Coronary artery (tissue), 2 donors: ENCODE measurements around the gene LMO2.

Experiments
- DNase-seq: peaks from one replicate; pipeline ENCODE4 v3.0.0-alpha.2; 2017; ENCODE audit warnings: low spot score
- H3K27ac ChIP-seq, 2 donors: fragments of 200-600 bp; sonication (generic); one replicate each; pipeline ENCODE4 v1.5.1; 2016 to 2019
- H3K4me3 ChIP-seq: fragments of 200-600 bp; sonication (generic); 2 replicates; pipeline ENCODE4 v1.5.1; 2016; ENCODE audit warnings: mild to moderate bottlenecking, moderate library complexity
- CTCF ChIP-seq: fragments of 200-600 bp; sonication (generic); IDR thresholded peaks from one replicate; pipeline ENCODE4 v1.5.1; 2019; ENCODE audit warnings: antibody characterized with exemption

The LMO2 gene

GRCh38 chr11:33887886-33888285, 4.0 kb downstream of the LMO2 start:
- no peak for DNase-seq
- no peak overlapping the region for H3K4me3 ChIP-seq
- no peak for TF ChIP-seq CTCF

DNA sequence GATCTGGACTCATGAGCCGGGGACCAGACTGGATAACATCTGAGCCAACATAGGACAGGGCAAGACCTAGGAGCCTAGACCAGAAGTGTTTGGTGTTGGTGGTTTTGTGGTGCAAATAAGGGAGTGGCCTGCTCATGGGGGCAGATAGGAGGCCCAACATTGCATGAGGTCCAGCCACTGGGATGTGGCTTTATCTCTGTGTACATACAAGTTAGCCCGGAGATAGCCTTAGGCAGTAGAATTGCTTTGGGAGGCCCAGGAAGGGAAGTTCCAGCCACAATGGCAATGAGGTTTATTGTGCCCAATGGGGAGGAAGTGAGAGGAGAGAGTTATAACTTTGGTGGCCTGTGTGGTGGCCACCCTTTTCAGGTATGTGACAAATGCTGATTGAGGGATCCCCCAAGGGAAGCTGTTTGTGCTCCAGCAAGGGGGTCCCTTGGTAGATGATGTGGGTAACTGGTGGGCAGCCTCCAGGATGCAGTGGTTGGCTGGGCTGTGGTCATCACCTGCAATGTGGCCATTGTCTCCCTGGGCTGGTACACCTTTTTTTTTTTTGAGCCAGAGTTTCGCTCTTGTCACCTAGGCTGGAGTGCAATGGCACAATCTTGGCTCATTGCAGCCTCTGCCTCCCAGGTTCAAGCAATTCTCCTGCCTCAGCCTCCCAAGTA, 6.4 kb downstream of the LMO2 start:
- no peak for TF ChIP-seq CTCF
- Histone ChIP-seq H3K27ac (no peak overlapping the region), H3K4me3 (no peak overlapping the region)
- DNase-seq, result no peak

More at GRCh38 chr11:33887886-33888285, 4.0 kb downstream of the LMO2 start:
- H3K27ac ChIP-seq, result no peak overlapping the region

DNA sequence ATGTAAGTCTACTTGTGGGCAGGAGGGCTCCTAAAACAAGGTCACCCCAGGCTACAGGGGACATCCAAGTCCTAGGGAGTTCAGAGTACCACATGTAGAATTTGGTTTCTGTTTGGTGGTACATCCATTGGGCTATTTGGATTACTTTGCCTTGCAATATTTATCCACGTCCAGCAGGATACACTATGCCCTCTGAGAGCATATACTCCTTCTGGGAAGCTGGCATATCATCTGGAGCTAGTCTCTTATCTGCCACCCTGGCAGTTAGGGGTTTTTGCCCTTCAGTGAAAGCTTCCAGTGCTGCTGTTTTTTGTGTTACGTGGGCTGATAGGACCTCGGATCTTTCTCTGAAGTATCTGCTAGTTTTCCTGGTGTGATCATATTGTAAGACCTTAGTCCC, 7.3 kb downstream of the LMO2 start:
- DNase-seq, result no peak
- Histone ChIP-seq H3K4me3 (no peak overlapping the region), H3K27ac (no peak overlapping the region)
- TF ChIP-seq CTCF, result no peak

DNA sequence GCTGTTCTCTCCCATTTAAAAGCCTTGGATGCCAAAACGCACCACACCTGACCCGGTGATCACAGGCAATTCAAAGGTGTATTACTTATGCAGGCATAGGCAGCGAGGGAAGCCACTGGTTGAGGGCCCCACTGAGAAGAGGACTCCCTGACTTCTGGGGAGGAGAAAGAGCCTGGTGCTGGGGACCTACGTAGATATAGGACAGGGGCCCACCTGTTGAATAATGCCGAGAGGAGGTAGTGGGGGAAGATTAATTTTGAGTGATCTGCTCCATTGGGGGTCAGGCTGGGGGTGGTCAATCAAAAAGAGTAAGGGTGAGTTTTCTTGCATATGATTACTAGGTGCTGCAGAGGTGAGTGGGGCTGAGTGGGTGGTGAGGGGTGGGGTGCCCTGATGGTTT, 7.8 kb downstream of the LMO2 start:
- Histone ChIP-seq H3K27ac (no peak overlapping the region), H3K4me3 (no peak overlapping the region)
- no peak for TF ChIP-seq CTCF
- no peak for DNase-seq

GRCh38 chr11:33881651-33882503, 10.0 kb downstream of the LMO2 start:
- DNase-seq, result no peak
- H3K27ac ChIP-seq, result no peak overlapping the region
- H3K4me3 ChIP-seq, result no peak overlapping the region
- no peak for TF ChIP-seq CTCF

- DNase-seq, result no peak
- H3K27ac ChIP-seq, result no peak overlapping the region
- H3K4me3 ChIP-seq, result no peak overlapping the region
- no peak for TF ChIP-seq CTCF
These were observed 10.9 kb downstream of the LMO2 start for GRCh38 chr11:33880979-33881378.

- Histone ChIP-seq H3K4me3 (no peak overlapping the region), H3K27ac (no peak overlapping the region)
- TF ChIP-seq CTCF, result no peak
- DNase-seq, result no peak
These were observed 12.5 kb downstream of the LMO2 start for GRCh38 chr11:33879375-33879774.
